NCI-H748 (cell line): Measurements from ENCODE around the gene KIRREL3.

Source experiments
- DNase-seq: peaks from one replicate; lab custom pipeline; 2025; ENCODE audit not compliant: unreplicated experiment; lab: John Stamatoyannopoulos, UW

The KIRREL3 gene

DNA sequence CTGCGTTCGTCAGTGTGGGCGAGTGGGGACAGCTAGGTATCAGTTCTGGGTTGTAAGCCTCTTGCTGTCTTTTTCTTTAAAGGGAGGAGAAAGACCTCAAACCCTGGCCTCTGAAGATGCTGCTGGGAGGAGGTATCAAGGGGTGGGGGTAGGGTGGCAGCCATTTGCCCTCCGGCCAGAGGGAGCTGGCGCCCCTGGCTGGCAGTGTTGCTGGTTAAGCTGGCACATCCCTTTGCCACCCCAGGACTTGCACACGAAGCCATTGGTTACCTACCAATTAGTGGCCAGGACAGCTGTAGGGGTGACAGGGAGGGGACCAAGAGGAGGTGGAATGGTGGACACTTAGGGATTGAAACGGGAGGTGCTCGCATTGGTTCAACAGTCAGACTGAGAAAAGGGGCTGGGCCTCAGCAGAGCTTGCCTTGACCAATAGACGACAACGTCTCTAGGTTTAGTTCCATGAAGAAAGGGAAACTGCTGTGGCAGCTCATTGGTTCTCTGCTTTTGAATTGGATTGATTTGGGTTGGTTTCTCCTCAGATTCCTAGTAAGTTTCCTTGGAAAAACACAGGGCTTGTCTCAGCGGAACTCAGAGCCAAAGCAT lies 567.2 kb downstream of the KIRREL3 start:
- DNase-seq, result no peak

- no peak for DNase-seq
Observed at GRCh38 chr11:126432525-126432924, 568.0 kb downstream of the KIRREL3 start.

DNA sequence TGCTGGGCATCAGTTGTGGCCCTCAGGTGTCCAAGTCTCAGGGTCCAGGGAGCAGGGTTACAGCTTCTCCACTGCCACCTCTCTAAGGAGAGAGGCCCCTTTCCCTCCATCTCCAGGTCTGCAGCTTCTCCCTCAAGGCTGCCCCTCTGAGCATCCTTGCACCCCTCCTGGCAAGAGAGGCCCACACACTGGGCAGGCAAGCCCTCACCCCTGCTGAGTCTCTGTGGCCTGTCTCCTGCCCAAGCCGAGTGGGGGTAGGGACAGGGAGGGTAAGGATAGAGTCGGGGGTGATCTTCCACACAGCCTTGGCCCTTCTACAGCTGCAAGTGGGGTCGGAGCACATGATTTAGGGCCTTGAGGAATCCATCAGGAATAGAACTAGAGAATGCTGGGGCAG lies 568.5 kb downstream of the KIRREL3 start:
- no peak for DNase-seq

DNA sequence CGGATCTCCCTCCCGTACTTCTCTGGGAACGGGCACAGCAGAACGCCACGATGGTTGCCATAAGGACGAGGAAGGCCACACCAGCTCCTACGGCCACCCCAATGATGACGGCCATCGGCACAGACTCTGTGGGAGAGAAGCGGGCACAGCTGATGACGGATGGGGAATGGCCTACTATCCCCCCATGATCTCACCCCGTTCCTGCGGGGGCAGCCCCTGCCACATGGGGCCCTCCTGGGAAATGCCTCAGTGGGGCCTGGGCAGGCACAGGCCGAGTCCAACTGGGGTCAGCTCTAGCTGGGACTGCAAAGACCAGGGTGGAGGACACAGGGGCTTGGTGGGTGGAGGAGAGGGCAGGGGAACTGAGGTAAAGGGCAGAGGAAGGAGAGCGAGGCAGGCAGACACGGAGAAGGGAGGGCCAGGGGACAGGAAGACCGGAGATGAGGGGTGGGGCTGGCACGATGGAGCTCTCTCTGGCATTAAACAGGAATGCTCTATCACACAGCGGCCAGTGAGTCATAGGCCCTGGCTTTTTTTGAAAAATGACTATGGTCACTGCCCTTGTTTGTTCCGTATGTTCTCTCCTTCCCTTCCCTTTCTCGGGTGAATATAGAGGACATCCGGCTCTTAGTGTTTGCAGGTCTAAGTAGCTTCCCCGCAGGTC lies 569.0 kb downstream of the KIRREL3 start:
- no peak for DNase-seq

DNA sequence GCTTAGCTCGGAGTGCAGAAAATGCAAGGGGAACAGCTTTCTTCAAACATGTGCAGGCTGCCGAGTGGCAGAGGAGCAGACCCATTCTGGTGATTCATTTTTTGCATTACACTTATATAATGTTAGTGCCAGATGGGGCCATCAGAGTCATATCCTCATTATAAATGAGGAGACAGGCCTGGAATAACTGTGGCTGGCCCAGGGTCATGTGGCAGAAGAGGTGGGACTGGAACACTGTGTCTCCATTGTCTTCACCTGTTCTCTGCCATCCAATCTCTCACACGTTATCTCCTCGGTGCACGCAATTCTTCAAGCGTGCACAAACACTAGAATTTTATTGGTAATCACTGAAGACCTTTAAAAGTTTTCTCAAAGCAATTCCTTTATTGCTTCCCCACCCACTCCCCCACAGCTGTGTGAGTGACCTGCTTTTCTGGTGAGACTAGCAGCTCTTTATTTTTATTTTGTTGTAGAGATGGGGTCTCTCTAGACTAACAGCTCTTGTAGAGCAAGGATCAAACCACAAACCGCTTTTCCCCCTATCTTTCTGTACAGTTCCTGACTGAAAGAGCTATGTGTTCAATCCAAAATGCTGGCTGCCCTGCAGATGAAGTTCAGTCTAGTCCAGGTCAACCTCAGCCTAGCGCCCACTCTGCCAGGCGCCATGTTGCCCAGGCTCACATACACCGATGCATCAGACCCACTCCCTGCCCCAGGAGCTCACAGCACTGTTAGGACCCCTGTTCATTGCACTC lies 569.8 kb downstream of the KIRREL3 start:
- DNase-seq, result no peak

DNA sequence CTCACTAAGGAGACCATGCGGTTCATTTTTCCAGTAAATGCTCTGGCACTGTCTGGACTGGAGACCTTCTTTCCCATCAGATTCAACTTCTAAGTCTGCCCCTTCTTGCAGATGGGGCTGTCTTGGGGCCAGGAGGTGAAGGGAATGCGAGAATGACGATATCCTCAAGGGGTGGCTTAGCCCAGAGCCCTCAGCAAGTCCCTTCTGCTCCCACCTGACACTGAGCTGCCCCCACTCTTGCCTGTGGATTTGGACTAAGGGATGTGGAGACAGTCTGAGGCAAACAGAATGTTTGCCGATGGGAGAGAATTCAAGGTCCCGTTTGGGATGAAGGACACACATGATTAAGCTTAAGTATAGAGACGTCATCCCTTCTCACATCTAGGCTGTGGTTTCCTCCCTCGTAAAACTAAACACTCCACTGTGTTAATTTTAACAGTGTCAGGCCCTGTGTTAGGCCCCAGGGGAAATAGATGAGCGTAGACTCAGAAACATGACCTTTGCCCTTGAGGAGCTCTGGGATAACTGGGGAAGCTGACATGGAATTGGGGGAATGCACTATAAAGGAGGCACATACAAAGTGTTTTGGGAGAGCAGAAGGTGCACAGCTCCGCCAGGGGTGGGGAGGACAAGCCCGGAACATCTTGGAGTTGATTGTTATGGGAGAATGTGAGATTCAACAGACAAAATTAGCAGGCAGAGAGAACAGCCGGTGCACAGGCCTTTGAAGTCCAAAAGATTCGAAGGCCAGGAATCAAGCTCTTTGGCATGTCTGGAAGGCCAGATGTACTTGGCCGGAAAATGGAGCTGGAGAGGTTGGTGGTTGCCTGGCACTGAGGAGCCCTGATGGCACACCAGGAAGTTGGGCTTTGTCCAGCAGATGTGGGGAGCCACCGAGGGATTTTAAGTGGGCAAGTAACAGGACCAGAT lies 573.5 kb downstream of the KIRREL3 start:
- DNase-seq, result no peak

- DNase-seq, result no peak
Observed at GRCh38 chr11:126426106-126426505, 574.5 kb downstream of the KIRREL3 start.

- DNase-seq, result no peak
Observed at GRCh38 chr11:126424471-126425039, 576.0 kb downstream of the KIRREL3 start.

- no peak for DNase-seq
Observed at GRCh38 chr11:126423743-126424142, 576.8 kb downstream of the KIRREL3 start.

DNA sequence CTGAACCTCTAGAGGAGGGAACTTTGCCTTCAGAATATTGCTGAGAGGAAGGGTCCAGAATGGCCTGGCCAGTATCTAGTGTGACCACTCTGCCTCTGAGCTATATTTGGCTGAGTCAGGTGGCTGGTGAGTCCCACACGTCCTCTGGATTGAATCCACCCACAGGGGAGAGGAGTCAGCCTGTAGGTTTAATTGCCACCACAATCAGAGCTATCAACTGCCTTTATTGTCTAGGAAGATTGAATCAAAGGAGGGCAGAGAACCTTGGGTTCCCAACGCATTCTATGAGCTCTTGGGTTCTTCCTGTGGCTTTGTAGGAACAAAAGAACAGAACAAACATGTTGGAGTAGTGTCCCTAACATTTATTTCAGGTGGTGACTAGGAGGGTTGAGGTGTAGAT lies 577.4 kb downstream of the KIRREL3 start:
- no peak for DNase-seq

GRCh38 chr11:126422446-126422845 lies 578.1 kb downstream of the KIRREL3 start:
- DNase-seq, result no peak

GRCh38 chr11:126421271-126421671 lies 579.3 kb downstream of the KIRREL3 start:
- DNase-seq, result no peak

GRCh38 chr11:126420698-126421256 lies 579.8 kb downstream of the KIRREL3 start:
- no peak for DNase-seq

GRCh38 chr11:126419801-126420697 lies 580.5 kb downstream of the KIRREL3 start:
- DNase-seq, result no peak

DNA sequence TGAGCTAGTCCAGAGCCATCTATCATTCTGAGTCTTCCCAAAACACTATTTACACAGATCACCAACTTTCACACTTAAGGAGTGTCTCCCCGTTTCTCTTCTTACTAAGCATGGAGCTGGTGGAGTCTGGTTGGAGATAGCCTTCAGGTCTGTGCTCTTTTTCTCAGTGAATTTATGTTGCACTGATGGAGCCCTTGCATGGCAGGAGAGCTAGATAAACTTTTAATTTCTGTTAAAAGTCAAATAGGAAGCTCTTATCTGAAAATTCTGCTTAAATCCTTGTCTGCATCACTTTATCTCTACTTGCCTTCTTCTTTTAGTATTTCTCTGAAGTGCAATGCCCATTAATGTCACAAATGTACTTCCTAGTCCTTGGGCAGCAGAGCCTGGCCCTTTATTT lies 581.7 kb downstream of the KIRREL3 start:
- DNase-seq, result no peak

- no peak for DNase-seq
Observed at GRCh38 chr11:126417091-126417862, 583.3 kb downstream of the KIRREL3 start.

DNA sequence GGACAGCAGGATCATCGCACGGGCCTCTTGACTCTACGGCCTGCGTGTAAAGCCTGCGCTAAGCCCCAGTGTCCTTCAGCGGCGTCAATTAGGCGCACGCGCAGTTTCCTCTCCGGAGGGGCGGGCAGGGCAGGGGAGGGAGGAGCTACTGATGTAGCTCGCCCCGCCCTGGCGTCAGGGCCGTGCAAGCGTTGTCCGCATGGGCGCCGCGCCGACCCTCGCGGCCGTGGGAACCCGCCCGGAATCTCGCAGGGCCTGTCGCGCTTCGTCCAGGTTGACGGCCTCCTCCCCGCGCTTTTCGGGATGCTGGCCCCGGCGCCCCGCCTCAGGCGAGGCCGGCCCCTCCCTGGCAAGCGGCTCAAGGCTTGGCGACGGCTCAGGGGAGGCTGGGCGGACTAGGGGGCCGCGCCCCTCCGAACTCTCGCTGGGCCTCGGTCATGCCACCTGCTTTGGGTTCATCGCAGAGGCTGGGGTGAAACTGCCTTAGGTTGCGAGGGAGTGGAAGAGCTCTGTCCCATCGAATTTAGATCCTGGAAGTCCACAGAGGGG lies 584.0 kb downstream of the KIRREL3 start:
- peak; percentile 82 for DNase-seq

DNA sequence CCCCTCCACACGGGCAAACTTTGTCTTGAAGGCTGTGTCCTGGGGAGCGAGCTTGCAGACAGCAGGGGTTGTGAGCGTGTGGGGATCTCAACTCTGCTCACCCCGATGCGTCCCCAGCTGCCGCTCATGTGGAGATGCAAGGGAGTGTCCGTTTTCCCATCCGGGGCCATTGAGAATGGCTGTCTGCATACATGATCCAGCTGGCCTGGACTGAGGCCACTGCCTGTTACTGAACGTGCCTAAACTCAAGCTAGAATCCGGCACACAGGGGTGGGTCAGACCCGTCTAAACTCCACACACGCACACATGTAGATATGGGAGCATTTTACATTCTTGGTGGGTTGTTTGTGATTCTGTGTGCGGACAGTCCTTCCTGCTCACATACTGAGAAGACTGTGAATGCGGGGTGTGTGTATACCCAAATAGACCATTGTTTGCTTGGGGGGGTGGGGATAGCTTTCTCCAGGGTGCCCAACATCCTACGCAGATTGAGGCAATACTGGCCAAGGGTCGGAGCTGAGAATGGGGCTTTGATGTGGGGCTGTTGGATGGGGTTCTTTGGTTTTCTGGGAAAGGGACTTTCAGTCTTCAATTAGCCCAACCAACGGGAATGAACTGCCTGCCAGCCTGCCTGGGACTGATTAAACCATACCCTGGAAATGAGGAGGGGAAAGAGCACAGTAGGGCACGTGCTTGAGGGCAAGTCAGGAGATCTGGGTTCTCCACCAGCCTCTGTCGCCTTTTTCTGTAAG lies 584.7 kb downstream of the KIRREL3 start:
- no peak for DNase-seq
